ENCODE results near the gene RELL1.
A peak's percentile ranks its signal among the peaks of the same experiment; 100 is the strongest.

Gene RELL1

DNA sequence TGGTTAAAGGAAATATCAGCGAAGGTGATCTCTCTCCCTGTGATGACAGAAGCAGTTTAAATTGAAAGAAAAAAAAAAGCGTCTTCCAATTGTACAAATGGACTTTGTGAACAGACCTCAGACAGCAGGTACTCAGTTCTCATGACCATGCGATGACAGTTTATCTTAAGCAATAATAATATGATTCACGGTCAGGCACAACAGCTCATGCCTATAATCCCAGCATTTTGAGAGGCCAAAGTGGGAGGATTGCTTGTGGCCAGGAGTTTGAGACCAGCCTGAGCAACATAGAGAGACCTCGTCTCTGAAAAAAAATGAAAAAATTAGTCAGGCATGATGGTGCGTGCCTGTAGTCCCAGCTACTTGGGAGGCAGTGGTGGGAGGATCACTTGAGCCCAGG is 51.0 kb downstream of the RELL1 start:
- Histone ChIP-seq H3K36me3 (peaks cover 83% of the 10 kb centered on the region), H3K27me3 (no peaks in the 10 kb centered on the region), H3K4me3 (ENCODE audit: low read depth in 1 of 2, low read length in 1 of 2) (no peak overlapping the region), H3K9me3 (no peaks in the 10 kb centered on the region), H3K4me1 (ENCODE audit: control insufficient read depth in 1 of 2, insufficient read depth in 1 of 2, low read depth in 1 of 2, low read length in 1 of 2) (peaks cover 0 to 6% of the 10 kb centered on the region in 2 experiments), H3K27ac (no peak overlapping the region)
- TF ChIP-seq, protein P1, sequence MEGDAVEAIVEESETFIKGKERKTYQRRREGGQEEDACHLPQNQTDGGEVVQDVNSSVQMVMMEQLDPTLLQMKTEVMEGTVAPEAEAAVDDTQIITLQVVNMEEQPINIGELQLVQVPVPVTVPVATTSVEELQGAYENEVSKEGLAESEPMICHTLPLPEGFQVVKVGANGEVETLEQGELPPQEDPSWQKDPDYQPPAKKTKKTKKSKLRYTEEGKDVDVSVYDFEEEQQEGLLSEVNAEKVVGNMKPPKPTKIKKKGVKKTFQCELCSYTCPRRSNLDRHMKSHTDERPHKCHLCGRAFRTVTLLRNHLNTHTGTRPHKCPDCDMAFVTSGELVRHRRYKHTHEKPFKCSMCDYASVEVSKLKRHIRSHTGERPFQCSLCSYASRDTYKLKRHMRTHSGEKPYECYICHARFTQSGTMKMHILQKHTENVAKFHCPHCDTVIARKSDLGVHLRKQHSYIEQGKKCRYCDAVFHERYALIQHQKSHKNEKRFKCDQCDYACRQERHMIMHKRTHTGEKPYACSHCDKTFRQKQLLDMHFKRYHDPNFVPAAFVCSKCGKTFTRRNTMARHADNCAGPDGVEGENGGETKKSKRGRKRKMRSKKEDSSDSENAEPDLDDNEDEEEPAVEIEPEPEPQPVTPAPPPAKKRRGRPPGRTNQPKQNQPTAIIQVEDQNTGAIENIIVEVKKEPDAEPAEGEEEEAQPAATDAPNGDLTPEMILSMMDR (IDR thresholded peaks at IDR 0.05) = no peak

DNA sequence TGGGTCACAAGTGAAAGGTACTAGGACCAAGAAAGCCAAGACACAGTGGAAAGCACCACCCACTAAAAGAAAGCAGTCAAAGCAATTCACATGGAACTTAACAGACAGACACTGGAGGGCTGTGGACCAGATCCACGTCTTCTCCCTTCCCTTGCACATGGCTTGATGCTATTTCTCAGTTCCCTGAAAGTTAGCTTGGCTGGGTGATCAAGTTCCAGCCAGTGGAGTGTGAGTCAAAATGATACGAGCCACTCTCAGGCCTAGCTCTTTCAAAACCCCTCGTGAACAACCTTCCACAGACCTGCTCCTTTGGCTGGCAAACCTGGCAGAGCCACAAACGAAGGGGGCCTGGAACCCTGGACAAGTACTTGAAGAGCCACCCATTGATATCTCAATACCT is 52.0 kb downstream of the RELL1 start:
- peaks cover 93% of the 10 kb centered on the region for H3K36me3 ChIP-seq
- no peaks in the 10 kb centered on the region for H3K9me3 ChIP-seq
- H3K27ac ChIP-seq = peak overlapping the region; percentile 7
- no peak overlapping the region for H3K4me3 ChIP-seq (ENCODE audit: low read depth in 1 of 2, low read length in 1 of 2)
- H3K27me3 ChIP-seq = no peaks in the 10 kb centered on the region
- TF ChIP-seq, protein P1 (IDR thresholded peaks at IDR 0.05) = no peak
- H3K4me1 ChIP-seq (ENCODE audit: control insufficient read depth in 1 of 2, insufficient read depth in 1 of 2, low read depth in 1 of 2, low read length in 1 of 2) = no peaks in the 10 kb centered on the region

DNA sequence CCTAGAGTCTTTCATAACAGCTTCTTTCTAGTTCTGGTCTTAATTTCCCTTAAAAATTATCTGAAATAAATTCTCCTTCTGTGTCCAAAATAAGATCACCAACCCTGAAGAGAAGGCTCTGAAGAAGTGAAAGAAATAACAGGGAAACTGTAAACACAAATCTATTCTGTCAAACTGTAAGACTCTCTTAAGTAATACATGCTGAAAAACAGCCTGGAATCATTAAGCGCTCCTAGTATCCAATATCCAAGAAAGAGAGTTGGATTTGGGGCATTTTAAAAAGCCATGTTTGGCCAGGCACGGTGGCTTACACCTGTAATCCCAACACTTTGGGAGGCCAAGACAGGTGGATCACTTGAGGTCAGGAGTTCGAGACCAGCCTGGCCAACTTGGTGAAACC is 53.3 kb downstream of the RELL1 start:
- H3K4me3 ChIP-seq (ENCODE audit: low read depth in 1 of 2, low read length in 1 of 2) = no peak overlapping the region
- peaks cover 97% of the 10 kb centered on the region for H3K36me3 ChIP-seq
- no peak overlapping the region for H3K27ac ChIP-seq
- H3K9me3 ChIP-seq = no peaks in the 10 kb centered on the region
- TF ChIP-seq, protein P1 (IDR thresholded peaks at IDR 0.05) = no peak
- no peaks in the 10 kb centered on the region for H3K4me1 ChIP-seq (ENCODE audit: control insufficient read depth in 1 of 2, insufficient read depth in 1 of 2, low read depth in 1 of 2, low read length in 1 of 2)
- H3K27me3 ChIP-seq = no peaks in the 10 kb centered on the region

DNA sequence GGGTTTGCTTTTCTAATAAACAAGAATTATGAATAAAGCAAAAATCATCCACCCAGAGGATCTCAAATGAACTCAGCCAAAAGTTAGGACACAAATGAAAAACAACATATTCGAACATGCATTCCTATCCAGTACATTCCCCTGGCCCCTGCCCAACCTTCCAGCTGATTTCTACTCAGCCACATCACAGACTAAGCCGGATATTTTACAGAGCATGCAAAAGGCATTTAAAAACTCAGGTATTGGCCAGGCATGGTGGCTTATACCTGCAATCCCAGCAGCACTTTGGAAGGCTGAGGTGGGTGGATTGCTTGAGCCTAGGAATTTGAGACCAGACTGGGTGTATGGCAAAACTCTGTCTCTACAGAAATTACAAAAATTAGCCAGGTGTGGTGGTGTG is 54.6 kb downstream of the RELL1 start:
- Histone ChIP-seq H3K27me3 (no peaks in the 10 kb centered on the region), H3K27ac (no peak overlapping the region), H3K36me3 (peaks cover 90% of the 10 kb centered on the region), H3K9me3 (no peaks in the 10 kb centered on the region), H3K4me3 (ENCODE audit: low read depth in 1 of 2, low read length in 1 of 2) (no peak overlapping the region), H3K4me1 (ENCODE audit: control insufficient read depth in 1 of 2, insufficient read depth in 1 of 2, low read depth in 1 of 2, low read length in 1 of 2) (no peaks in the 10 kb centered on the region)
- TF ChIP-seq, protein P1 (IDR thresholded peaks at IDR 0.05) = no peak

DNA sequence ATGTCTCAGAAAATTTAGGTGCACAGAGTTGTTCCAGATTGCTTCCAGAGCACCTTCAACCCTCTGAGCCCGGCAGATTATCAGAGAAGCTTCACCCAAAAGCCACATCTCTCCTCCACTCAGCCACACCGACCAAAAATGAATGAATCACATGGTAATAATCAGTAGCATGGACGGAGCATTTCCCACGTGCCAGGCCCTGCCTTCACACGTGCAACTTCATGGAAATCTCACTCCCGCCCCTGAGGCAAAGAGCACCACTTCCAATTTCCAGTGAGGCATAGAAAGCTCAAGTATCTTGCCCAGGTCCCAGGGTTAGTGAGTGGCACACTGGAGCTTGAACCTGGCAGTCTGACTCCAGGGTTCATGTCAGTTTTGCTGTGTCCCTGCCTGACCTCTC is 56.5 kb downstream of the RELL1 start:
- Histone ChIP-seq H3K27ac (no peak overlapping the region), H3K4me3 (ENCODE audit: low read depth in 1 of 2, low read length in 1 of 2) (no peak overlapping the region), H3K9me3 (no peaks in the 10 kb centered on the region), H3K27me3 (no peaks in the 10 kb centered on the region), H3K36me3 (peaks cover 87% of the 10 kb centered on the region), H3K4me1 (ENCODE audit: control insufficient read depth in 1 of 2, insufficient read depth in 1 of 2, low read depth in 1 of 2, low read length in 1 of 2) (no peaks in the 10 kb centered on the region)
- TF ChIP-seq, protein P1 (IDR thresholded peaks at IDR 0.05) = no peak
